Stimulated activated CD8-positive, alpha-beta memory T cell treated with anti-CD3 and anti-CD28 coated beads, Interleukin-7, amount 100 ng/mL, for 4 hours (primary cell): Measurements from ENCODE around the gene SART1.
"Not testable (repeated sequence)": the region's sequence is repeated elsewhere in the genome, so short reads cannot be mapped to it uniquely, and the experiment has no call there.

Experiments
- DNase-seq, 2 donors: peaks; one replicate each; pipeline ENCODE4 v3.0.0-alpha.2; 2020; ENCODE audit warnings: low read depth in 2 of 2

SART1 gene

DNA sequence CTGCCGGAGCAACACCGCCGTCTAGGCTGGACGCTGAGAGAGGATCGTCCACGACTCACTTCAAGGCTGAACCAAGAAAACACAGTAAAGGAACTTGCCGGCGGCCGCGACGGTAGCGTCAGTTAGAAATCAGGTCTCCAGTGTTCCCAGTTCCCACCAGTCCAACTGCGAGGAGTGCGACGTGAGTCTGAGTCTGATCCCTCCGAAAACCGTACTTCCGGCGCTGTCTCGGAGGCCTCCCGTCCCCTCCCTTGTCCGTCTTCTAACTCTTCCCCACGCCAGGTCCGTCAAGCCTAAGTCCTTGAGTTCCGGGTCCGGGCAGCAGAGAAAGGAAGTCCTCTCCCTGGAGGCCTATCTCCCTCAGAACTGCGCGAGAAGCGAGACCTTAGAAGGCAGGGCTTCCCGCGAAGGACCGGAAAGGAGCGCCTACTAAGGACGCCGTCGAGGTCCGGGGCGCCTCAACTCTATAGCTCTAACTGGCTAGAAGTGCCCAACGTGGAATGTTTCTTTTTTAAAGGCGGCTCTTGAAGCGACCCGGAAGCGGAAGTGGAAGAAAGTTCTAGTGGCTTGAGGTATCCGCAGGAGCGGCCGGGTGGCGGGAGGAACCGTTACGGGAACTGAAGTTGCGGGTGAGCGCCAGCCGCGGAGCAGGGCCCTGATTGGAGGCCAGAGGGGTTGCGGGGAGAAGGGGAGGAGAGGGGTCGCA, 40.6 kb downstream of the SART1 start, which contains the start of the genes BANF1 and EIF1AD:
TSS of gene BANF1 (plus strand) at position 562 of the 706 bp plus-strand sequence. CDS start 748 bp downstream, outside the sequence.
TSS of gene EIF1AD (minus strand) at position 216 of the 706 bp plus-strand sequence. CDS start 1,768 bp downstream, outside the sequence.
- peak; percentile 85 to 91 for DNase-seq

- DNase-seq: peak in 1 of 2 donors; percentile 74
Observed at GRCh38 chr11:66002648-66003225, 41.2 kb downstream of the SART1 start.

GRCh38 chr11:66003291-66003690, 41.8 kb downstream of the SART1 start:
- DNase-seq: no peak

GRCh38 chr11:66004186-66004585, 42.7 kb downstream of the SART1 start:
- DNase-seq: no peak

GRCh38 chr11:66006134-66006890, 44.8 kb downstream of the SART1 start:
- DNase-seq: no peak

GRCh38 chr11:66006891-66007176, 45.3 kb downstream of the SART1 start:
- DNase-seq: no peak

DNA sequence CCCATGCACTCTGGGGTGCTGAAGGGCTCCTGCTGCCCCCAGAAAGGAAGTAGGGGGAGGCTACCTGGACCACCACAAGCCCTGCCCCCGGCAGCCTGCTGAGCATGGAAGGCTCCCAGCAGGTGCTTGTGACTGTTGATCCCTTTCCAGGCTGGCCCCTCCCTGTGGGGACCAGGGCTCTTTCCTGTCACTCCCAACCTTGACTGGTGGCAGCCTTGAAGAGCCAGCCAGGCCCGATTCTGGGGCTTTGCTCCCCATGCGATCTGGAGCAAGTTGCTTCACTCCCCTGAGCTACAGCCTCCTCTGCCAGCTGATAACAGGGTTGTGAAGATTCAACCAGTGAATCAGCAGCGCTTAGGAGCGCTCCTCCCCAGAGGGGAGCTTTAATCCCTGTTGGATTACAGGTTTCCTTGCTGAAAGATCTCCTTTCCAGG, 45.7 kb downstream of the SART1 start:
- no peak for DNase-seq

- DNase-seq: no peak
Observed at GRCh38 chr11:66008095-66008467, 46.5 kb downstream of the SART1 start.

- DNase-seq: no peak
Observed at GRCh38 chr11:66008468-66009101, 47.1 kb downstream of the SART1 start.

DNA sequence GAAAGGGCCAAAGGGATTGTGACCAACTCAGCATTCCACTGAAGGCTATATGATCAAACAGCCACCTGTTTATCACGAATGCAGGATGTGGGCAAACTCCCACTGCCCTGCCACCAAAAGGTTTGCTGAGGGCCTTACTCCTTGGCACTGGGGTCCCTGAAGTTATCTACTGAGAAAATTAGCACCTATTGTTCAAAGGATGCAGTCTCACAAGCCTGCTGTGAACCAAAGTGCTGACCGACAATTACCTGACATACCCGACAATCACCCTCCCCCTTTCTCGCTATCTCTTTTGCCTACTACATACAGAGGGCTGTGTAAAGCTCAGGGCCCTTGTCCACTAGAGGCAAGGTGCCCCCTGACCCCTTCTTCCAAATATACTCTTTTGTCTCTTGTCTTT, 48.5 kb downstream of the SART1 start:
- not testable (repeated sequence) for DNase-seq

DNA sequence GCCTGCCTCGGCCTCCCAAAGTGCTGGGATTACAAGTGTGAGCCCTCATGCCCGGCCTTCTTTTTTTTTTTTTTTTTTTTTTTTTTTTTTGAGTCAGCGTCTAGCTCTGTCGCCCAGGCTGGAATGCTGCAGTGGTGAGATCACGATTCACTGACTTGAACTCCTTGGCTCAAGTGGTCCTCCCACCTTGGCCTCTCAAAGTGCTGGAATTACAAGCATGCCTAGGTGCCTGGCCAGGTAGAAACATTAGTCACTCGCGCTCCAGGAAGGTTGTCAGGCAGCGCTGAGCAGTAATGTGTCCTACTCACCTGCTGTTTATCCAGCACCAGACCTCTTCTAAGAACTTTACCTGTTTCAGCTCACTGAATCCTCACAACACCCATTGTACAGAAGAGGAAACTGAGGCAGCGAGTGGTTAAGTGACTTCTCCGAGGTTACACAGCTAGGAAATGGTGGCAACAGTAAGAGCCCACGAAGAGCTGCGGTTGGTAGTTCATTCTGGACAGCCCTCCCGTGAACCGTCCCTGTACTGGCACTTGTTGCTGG, 49.8 kb downstream of the SART1 start:
- DNase-seq: no peak

- no peak for DNase-seq
Observed at GRCh38 chr11:66011785-66012303, 50.3 kb downstream of the SART1 start, which contains the start of gene CST6. TSS of gene CST6 (plus strand) at chr11:66012008. CDS start at chr11:66012045, 37 bp downstream.

- no peak for DNase-seq
Observed at GRCh38 chr11:66012371-66012945, 50.9 kb downstream of the SART1 start.

GRCh38 chr11:66012946-66013761, 51.6 kb downstream of the SART1 start:
- no peak for DNase-seq

GRCh38 chr11:66013762-66014100, 52.2 kb downstream of the SART1 start:
- DNase-seq: no peak

GRCh38 chr11:66014804-66015453, 53.4 kb downstream of the SART1 start:
- no peak for DNase-seq

- DNase-seq: no peak
Observed at GRCh38 chr11:66015454-66015881, 53.9 kb downstream of the SART1 start.

- DNase-seq: no peak
Observed at GRCh38 chr11:66015936-66016792, 54.6 kb downstream of the SART1 start.

DNA sequence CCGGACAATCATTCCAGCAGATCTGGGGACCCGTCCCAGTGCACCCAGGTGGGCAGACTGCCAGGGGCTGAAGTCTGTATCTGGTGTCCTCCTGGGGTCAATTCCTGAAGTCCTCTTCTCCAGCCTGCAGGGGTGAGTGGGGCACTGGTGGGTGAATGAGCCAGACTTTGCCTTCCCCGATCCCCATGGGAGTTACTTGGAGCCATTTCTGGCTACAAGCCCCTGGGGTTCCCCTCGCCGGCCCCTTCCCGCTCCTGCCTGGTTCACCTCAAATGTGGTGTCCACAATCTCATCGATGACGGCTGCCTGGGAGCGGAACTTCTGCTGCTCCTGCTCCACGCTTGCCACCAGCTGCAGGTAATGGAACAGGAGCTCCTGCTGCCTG, 55.3 kb downstream of the SART1 start:
- DNase-seq: no peak
